Adrenal gland (tissue), 12 donors: ENCODE data around the gene ASAP2. TPM values are rescaled to one million over a fixed set of nuclear protein-coding genes. Genes with fewer than 3 reads are reported as not detected.

Experiments
- DNase-seq, 7 donors: peaks; one replicate each; pipeline ENCODE4 v3.0.0-alpha.2; 2019 to 2020
- H3K27ac ChIP-seq, 5 donors: fragments of 200-600 bp; sonication (generic) in 4 of 5; 1 replicate in 3 of 5; 2 replicates in 2 of 5; pipeline versions ENCODE4 v1.5.1 to v1.8.0; 2016 to 2020; ENCODE audit warnings: mild to moderate bottlenecking in 1 of 5
- H3K27me3 ChIP-seq: fragments of 200-600 bp; 2 replicates; pipeline ENCODE4 v1.8.0; 2021
- H3K36me3 ChIP-seq, 2 donors: fragments of 200-600 bp; replicated peaks in 1 of 2; 1 replicate in 1 of 2; 2 replicates in 1 of 2; pipeline versions ENCODE4 v1.5.1 to v1.8.0; 2018 to 2022
- H3K4me1 ChIP-seq, 2 donors: fragments of 200-600 bp; replicated peaks in 1 of 2; 1 replicate in 1 of 2; 2 replicates in 1 of 2; pipeline versions ENCODE4 v1.5.1 to v1.8.0; 2018 to 2021
- H3K4me3 ChIP-seq, 4 donors: fragments of 200-600 bp; sonication (generic) in 3 of 4; one replicate each; pipeline ENCODE4 v1.5.1; 2016 to 2018
- H3K9me3 ChIP-seq, 3 donors: fragments of 200-600 bp; sonication (generic) in 1 of 3; replicated peaks in 1 of 3; 1 replicate in 2 of 3; 2 replicates in 1 of 3; pipeline versions ENCODE4 v1.5.1 to v1.8.0; 2016 to 2021
- CTCF ChIP-seq, 6 experiments: fragments of 450-650 bp in 4 of 6; fragments of 200-600 bp in 2 of 6; sonication (generic) in 1 of 6; IDR thresholded peaks; 1 replicate in 5 of 6; 2 replicates in 1 of 6; pipeline versions ENCODE4 v1.5.1 to v1.8.0; 2016 to 2021; ENCODE audit warnings: antibody characterized with exemption in 6 of 6, mild to moderate bottlenecking in 2 of 6, moderate library complexity in 1 of 6
- POLR2A ChIP-seq, 2 donors: fragments of 450-650 bp; IDR thresholded peaks; one replicate each; pipeline ENCODE4 v1.6.1; 2017; ENCODE audit warnings: antibody characterized with exemption in 2 of 2, mild to moderate bottlenecking in 2 of 2, moderate library complexity in 1 of 2
- WGBS, 4 donors: extraction: QIAGEN DNeasy Blood & Tissue Kit in 2 of 4; methylation state at CpG; one replicate each; pipeline versions ENCODE4 v1.1.5 to v1.1.7; 2013 to 2017; 5-methylcytosine and 5-hydroxymethylcytosine counted together
- intact Hi-C, 2 donors: fragments of 100-400 bp; cut with DNase I; formaldehyde crosslinking; loops; one replicate each; pipeline versions ENCODE4 v1.14.1 to v1.15.0; 2022 to 2023
- polyA plus RNA-seq, 3 donors: library from polyadenylated mRNA; stranded (reverse); fragments of 200-250 nt in 2 of 3; fragments of 350-450 nt in 1 of 3; fragmentation: Illumina TruSeq in 1 of 3; extraction: RNeasy Lipid Tissue Mini Kit (QIAGEN cat#74804) in 1 of 3; gene quantifications; one replicate each; pipeline ENCODE4 v1.2.3, GENCODE V29; 2013 to 2014
- total RNA-seq, 9 donors: library from RNA; depleted of rRNA in 4 of 9; stranded (reverse); fragments of >200 nt in 4 of 9; fragments of 120-200 nt in 1 of 9; fragmentation: NEBNext Ultra II Directional in 1 of 9; extraction: Animal tissue kit (Norgen Biotek cat#: 25700) in 1 of 9; gene quantifications; one replicate each; pipeline versions ENCODE4 v1.1.0 to v1.2.4, GENCODE V29; 2013 to 2023
- donor health status: healthy with polysubstance abuse.
- donor health status: Bipolar disorder and iron deficiency.
- donor health status: DM: yes; HTN: yes; CAD: no.
- donor health status: DM: no; HTN: no; CAD: no.
- donor health status: DM: no; HTN: no; CAD: no.
- donor health status: DM: yes; HTN: yes; CAD: no.

The ASAP2 gene
- total and polyA plus RNA-seq, 12 donors = 5.4 to 12.9 (median 7.7) TPM

- TF ChIP-seq POLR2A (IDR thresholded peaks at IDR 0.05) (no peak), CTCF (IDR thresholded peaks at IDR 0.05) (no peak)
- WGBS, 4 donors = 77 to 85% (median 81%) methylated on average over 2 of the region's 2 CpGs
- H3K4me3 ChIP-seq = no peak overlapping the region
- H3K9me3 ChIP-seq = no peaks in the 10 kb centered on the region
- no peaks in the 10 kb centered on the region for H3K27me3 ChIP-seq
- DNase-seq = no peak
- intact Hi-C loops = no loop called here
- H3K4me1 ChIP-seq = peaks cover 4 to 15% of the 10 kb centered on the region in 2 donors
- peak overlapping the region in 1 of 5 donors; percentile 27 for H3K27ac ChIP-seq
- H3K36me3 ChIP-seq = peaks cover 0 to 61% of the 10 kb centered on the region in 2 donors
These were observed 227.9 kb downstream of the ASAP2 start for GRCh38 chr2:9434489-9434888.

- Histone ChIP-seq H3K36me3 (peaks cover 0 to 63% of the 10 kb centered on the region in 2 donors), H3K27me3 (no peaks in the 10 kb centered on the region), H3K27ac (no peak overlapping the region), H3K9me3 (no peaks in the 10 kb centered on the region), H3K4me3 (no peak overlapping the region), H3K4me1 (no peaks in the 10 kb centered on the region)
- 97 to 100% (median 99%) methylated on average over 1 of the region's 1 CpG for WGBS, 4 donors
- no peak for DNase-seq
- intact Hi-C loops = no loop called here
- no peak for TF ChIP-seq POLR2A (IDR thresholded peaks at IDR 0.05)
- no peak for TF ChIP-seq CTCF (IDR thresholded peaks at IDR 0.05)
These were observed 232.9 kb downstream of the ASAP2 start for GRCh38 chr2:9439536-9439935.

- H3K36me3 ChIP-seq = peaks cover 0 to 62% of the 10 kb centered on the region in 2 donors
- H3K27me3 ChIP-seq = no peaks in the 10 kb centered on the region
- H3K9me3 ChIP-seq = no peaks in the 10 kb centered on the region
- no peak for DNase-seq
- no peak overlapping the region for H3K27ac ChIP-seq
- no peak overlapping the region for H3K4me3 ChIP-seq
- intact Hi-C loops = no loop called here
- H3K4me1 ChIP-seq = no peaks in the 10 kb centered on the region
- TF ChIP-seq POLR2A (IDR thresholded peaks at IDR 0.05) (no peak), CTCF (IDR thresholded peaks at IDR 0.05) (no peak)
- WGBS, 4 donors = 91 to 99% (median 96%) methylated on average over 1 of the region's 1 CpG
These were observed 233.6 kb downstream of the ASAP2 start for GRCh38 chr2:9440058-9440727.

- peaks cover 0 to 67% of the 10 kb centered on the region in 2 donors for H3K36me3 ChIP-seq
- no peaks in the 10 kb centered on the region for H3K27me3 ChIP-seq
- no peaks in the 10 kb centered on the region for H3K9me3 ChIP-seq
- no peaks in the 10 kb centered on the region for H3K4me1 ChIP-seq
- H3K27ac ChIP-seq = no peak overlapping the region
- no peak for DNase-seq
- 41 to 57% (median 50%) methylated on average over 3 of the region's 3 CpGs for WGBS, 4 donors
- no peak overlapping the region for H3K4me3 ChIP-seq
- TF ChIP-seq CTCF (IDR thresholded peaks at IDR 0.05) = no peak
- no peak for TF ChIP-seq POLR2A (IDR thresholded peaks at IDR 0.05)
- intact Hi-C loops = no loop called here
These were observed 234.9 kb downstream of the ASAP2 start for GRCh38 chr2:9441556-9441955.
